ENCODE results near the gene TWF2.
"Not testable (repeated sequence)": the region's sequence is repeated elsewhere in the genome, so short reads cannot be mapped to it uniquely, and the experiment has no call there.

Gene TWF2

DNA sequence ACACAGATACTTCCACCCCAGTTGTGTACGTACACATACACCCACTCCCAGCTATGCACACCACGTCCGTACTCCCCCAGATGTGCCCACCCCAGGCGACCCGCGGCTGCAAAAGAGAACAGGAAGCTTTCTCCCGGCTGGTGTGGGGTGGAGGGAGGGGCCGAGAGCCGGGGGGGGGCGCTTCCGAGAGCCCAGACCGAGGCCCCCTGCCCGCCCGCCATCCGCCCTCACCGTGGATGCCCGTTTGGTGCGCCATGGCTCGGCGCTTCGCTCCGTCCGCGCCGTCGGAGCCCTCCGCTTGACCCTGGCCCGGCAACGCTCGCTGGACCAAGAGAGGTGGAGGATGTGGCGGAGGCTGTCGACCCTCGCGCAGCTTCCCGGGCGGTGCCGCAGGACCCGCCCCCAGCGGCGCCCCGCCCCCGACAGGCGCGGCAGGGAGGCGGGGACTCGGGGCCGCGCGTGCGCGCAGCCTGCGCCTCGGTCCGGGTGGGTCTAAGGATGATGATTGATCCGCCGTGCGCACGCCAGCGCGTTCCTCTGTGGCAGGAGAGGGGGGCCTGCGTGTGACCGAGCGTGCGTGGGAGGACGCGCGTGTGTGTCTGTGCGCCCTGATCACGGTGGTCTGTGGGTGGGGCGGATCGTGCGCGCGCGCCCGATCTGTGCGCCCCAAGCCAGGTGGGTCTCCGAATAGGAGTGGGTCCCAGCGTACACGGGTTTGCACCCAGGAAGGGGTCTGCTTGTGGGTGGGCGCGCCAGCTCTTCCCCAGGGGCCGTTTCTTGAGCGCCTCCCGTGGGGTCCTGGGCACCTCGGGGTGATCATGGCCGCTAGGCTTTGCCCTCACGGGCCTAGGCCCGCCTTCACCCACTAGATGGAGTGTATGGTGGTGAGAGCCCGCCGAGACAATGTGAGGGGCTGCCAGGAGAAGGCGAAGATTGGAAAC, at the start of gene TWF2:
Gene TWF2, minus strand, starts transcription at position 398 of the 941 bp plus-strand sequence. Its CDS starts 142 bp downstream, at position 256.
- peak; percentile 98 for DNase-seq (ENCODE audit: low spot score)

DNA sequence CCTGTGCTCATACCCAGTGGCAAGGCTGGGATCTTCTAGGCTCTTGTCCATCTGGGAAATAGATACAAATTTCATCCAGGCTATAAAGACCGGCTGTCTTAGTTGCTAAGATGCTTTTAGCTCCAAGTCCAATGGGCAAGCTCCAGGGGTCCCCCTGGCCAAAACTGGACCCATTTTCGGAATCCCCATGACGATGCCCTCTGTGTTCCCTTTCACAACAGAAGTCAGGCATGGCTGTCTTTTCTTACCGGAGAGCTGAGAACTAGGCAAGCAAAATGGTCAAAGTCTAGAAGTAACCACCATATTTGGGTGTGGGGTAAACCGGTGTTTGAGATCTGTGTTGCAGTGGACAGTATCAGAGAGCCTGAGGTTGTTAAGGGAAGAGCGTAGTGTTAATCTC, 49.7 kb upstream of the TWF2 start:
- DNase-seq (ENCODE audit: low spot score): no peak

GRCh38 chr3:52286777-52287110, 47.8 kb upstream of the TWF2 start:
- DNase-seq (ENCODE audit: low spot score): no peak

- DNase-seq (ENCODE audit: low spot score): not testable (repeated sequence)
These were observed 45.1 kb upstream of the TWF2 start for GRCh38 chr3:52284051-52284450.

DNA sequence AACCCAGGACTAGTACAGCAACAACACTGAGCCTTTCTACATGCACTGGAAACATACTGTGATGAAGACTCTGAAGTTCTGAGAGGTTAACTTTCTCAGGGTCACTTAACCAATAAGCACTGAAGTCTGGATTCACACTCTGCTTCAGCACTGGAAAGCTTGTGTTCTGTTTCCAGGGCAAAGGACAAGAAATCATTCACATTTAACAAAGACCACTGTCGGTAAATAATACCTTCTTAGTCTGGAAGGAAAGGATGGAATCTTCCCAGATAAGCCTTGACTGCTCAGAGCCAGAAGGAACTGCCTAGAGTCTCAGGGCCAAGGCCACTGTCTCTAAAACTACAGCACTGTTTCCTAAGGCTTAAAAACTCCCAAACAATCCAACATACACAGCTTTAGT, 44.3 kb upstream of the TWF2 start:
- DNase-seq (ENCODE audit: low spot score): no peak

DNA sequence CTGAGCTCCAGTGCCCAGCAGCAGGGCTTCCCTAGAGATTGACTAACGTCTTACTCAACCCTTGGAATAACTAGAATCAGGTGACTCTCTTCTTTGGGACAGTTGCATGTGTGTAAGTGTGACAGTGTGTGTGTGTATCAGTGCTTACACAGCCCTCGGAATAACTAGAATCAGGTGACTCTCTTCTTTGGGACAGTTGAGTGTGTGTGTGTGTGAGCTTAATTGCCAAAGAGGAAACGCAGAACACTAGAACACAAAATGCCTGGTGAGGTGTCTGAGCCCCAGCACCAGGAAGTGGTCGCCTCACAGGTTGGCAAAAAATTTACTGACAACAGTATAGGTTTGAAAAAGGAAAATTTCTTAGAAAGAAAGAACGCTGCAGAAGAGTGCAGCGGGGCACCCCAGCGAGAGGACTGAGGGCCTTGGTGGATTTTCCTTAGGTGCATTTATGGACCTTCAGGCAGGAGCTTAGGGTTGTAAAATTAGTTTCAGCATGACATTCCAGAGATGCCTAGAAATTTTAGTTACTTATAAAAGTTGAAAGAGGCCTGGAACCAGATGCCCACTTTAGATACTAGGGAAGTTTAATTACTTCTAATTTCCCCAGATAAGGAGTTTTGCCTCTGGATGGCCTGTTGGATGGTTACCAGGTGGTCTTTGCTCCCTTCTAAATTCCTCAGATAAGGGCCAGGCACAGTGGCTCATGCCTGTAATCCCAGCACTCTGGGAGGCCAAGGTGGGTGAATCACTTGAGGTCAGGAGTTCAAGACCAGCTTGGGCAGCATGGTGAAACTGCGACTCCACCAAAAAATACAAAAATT, 43.2 kb upstream of the TWF2 start:
- DNase-seq (ENCODE audit: low spot score): no peak

GRCh38 chr3:52280050-52280461, 41.1 kb upstream of the TWF2 start:
- no peak for DNase-seq (ENCODE audit: low spot score)

- no peak for DNase-seq (ENCODE audit: low spot score)
These were observed 40.6 kb upstream of the TWF2 start for GRCh38 chr3:52279596-52279995.

DNA sequence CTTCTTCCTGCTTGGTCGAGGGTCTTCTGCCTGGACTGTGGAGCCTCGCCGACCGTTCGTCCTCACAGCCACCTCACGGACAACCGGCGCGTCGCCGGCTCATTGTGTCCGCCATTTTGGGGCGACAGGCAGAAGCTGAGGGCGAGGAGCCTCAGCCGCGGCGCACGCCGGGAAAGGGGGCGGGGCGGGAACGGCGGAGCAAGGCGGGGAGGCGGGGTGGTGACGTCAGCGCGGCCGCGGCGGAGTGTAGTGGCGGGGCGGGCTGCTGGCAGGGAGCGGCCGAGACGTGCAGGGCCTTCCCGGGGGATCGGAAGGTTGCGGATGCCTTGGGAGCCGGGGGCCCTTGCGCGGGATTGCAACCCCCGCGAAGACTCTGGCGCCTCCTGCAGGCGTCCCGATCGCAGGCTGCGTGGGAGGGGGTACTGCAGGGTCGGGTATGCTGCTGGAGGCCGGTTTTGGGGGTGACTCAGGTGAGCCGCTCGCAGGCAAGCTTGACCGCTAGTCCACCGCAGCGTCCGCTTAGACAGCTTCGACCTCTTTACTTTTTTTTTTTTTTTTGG, 39.6 kb upstream of the TWF2 start, which contains the start of gene WDR82:
Gene WDR82, minus strand, starts transcription at position 140 of the 560 bp plus-strand sequence. CDS start 288 bp downstream, outside the sequence.
- DNase-seq (ENCODE audit: low spot score): peak; percentile 98

- peak; percentile 68 for DNase-seq (ENCODE audit: low spot score)
These were observed 39.1 kb upstream of the TWF2 start for GRCh38 chr3:52277972-52278509.

DNA sequence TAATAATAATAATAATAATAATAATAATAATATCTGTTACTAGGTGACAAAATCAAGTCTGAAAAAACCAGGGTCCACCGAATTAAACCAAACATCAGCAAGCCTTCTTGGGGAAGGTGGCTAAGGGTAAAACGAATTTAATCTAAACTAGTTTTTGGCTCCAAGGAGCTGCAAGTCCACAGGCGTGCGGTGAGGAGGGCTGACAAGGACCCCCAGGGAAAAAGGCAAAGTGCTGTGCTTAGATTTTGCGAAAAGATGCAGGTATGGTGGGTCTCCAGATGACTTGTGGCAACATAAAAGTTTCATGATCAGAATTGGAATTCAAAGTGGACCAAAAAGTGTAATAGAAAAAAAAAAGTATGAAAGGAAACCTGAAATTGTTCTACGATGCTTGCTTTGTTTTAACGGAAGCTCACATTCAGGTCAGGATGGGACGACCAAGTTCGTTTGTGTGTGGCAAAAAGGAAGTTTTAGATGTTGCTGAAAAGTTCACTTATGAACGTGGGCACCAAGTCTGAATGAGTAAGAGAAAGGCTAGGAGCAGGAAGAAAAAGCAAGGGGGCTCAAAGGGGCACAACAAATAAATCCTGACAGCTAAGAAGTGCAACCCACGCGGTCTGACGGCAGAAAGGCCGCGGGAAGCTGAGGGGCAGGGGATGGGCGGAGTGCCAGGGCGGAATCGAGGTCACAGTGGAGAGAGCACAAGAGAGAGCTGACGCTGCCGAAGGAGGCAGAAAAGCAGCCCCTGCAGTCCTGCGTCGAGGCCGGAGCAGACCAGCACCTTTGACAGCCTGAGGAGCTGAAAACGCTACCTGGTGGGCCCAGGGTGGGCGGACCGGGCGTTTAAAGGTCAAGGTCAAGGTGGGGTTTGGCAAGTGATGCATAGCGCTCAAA, 38.4 kb upstream of the TWF2 start:
- DNase-seq (ENCODE audit: low spot score): peak; percentile 60

- not testable (repeated sequence) for DNase-seq (ENCODE audit: low spot score)
These were observed 35.8 kb upstream of the TWF2 start for GRCh38 chr3:52274781-52275180.

DNA sequence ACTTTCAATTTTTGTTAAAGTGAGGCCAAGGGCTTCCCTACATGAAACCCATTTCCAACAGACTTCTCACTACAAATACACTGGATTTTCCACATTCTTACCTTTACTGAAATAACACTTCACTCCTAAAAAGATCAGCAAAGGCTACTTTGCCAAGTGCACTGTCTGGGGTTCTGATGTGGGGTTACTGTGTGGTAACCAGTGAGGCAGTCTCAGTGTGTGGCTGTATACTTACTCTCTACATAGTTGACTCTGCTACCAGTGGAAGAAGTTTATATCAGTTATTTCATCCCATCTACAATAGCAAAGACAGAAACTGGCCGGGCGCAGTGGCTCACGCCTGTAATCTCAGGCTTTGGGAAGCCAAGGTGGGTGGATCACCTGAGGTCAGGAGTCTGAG, 33.9 kb upstream of the TWF2 start:
- DNase-seq (ENCODE audit: low spot score): no peak

DNA sequence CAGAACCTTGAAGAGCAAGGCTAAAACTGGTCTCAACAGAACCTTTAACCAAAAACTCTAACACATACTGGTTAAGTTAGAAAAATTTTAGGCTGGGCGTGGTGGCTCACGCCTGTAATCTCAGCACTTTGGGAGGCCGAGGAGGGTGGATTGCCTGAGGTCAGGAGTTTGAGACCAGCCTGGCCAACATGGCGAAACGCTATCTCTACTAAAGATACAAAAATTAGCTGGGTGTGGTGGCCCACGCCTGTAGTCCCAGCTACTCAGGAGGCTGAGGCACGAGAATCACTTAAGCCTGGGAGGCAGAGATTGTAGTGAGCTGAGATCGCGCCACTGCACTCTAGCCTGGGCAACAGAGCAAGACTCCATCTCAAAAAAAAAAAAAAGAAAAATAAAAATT, 33.2 kb upstream of the TWF2 start:
- DNase-seq (ENCODE audit: low spot score): not testable (repeated sequence)

DNA sequence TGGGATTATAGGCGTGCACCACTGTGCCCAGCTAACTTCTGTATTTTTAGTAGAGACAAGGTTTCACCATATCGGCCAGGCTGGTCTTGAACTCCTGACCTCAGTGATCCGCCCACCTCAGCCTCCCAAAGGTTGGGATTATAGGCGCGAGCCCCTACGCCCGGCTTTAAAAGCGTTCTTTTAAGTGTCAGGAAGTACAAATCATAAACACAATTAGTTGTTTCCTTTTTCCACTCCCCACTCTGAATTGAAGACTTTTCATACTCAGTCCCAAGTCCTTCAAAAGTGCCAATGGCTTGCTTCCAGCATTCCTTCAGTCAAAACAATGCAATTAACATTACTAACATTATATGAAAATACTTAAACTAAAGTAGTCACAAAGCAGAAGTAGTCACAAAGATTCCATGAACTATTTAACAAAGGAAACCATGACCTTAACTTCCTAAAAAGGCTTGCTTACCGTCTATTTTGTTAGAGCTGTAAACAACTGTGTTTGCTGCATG, 31.3 kb upstream of the TWF2 start:
- no peak for DNase-seq (ENCODE audit: low spot score)

- DNase-seq (ENCODE audit: low spot score): no peak
These were observed 30.8 kb upstream of the TWF2 start for GRCh38 chr3:52269776-52270175.

- no peak for DNase-seq (ENCODE audit: low spot score)
These were observed 29.1 kb upstream of the TWF2 start for GRCh38 chr3:52268036-52268435.

GRCh38 chr3:52265387-52265786, 26.4 kb upstream of the TWF2 start:
- no peak for DNase-seq (ENCODE audit: low spot score)

DNA sequence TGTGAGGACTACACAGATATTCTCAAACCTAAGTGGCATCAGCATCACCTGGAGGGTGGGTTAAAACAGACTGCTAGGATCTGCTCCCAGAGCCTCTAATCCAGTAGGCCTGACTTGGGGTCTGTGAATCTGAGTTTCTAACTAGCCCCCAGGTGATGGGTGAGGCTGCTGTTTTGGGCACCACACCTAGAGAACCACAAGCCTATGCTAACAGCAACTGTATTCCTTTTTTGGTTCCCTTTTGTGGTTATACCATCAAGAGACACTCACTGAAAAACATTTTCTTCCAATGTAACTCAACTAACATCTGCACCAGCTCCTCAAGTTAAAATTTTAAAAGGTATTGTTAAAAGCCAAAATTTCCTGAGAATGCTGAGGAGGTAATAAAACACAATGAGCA, 23.5 kb upstream of the TWF2 start:
- DNase-seq (ENCODE audit: low spot score): no peak

DNA sequence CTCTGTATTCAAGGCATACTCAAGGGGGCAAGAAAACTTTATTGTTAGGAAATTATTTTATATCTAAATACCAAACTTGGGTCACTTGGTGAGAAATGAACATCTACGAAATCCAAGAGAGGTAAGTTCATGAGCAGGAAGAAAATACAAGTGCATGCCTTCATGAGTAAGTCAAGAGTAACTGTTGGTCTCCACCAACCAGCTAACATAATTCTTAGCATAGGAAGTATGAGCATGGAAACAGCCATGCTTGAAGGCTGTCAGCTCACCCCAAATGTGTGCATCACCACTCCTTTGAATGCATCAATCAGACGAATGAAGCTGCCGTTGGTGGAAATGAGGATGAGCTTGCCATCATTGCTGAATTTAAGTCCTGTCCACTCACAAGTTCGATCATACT, 20.5 kb upstream of the TWF2 start:
- no peak for DNase-seq (ENCODE audit: low spot score)

- DNase-seq (ENCODE audit: low spot score): no peak
These were observed 20.1 kb upstream of the TWF2 start for GRCh38 chr3:52259035-52259434.
